ENCODE data around the gene DUSP23.

The DUSP23 gene

DNA sequence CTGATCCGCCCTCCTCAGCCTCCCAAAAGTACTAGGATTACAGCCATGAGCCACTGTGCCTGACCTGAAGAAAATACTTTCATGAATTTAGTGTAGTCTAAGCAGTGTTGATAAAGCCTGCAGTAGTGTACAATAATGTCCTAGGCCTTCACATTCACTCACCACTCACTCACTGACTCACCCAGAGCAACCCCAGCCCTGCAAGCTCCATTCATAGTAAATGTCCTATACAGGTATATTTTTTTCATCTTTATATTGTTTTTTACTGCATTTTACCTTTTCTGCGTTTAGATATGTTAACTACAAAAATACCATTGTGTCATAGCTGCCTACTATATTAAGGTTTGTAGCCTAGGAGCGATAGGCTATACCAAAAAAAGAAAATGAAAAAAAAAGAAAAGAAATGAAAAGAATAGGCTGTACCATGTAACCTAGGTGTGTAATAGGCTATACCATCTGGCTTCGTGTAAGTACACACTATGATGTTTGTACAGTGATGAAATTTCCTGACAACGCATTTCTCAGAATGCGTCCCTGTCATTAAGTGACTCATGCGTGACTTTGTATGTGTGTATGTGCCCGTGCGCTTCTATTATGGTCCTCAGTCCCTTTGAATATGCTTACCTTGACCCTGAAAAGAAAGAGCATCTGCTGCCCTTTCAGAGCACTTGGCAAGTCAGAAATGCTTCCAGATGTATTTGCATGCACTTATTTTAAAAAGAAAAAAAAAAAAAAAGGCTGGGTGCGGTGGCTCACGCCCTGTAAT, 36.7 kb downstream of the DUSP23 start:
- no peak for DNase-seq (ENCODE audit: extremely low read depth, low read depth)
- TF ChIP-seq, protein P1, sequence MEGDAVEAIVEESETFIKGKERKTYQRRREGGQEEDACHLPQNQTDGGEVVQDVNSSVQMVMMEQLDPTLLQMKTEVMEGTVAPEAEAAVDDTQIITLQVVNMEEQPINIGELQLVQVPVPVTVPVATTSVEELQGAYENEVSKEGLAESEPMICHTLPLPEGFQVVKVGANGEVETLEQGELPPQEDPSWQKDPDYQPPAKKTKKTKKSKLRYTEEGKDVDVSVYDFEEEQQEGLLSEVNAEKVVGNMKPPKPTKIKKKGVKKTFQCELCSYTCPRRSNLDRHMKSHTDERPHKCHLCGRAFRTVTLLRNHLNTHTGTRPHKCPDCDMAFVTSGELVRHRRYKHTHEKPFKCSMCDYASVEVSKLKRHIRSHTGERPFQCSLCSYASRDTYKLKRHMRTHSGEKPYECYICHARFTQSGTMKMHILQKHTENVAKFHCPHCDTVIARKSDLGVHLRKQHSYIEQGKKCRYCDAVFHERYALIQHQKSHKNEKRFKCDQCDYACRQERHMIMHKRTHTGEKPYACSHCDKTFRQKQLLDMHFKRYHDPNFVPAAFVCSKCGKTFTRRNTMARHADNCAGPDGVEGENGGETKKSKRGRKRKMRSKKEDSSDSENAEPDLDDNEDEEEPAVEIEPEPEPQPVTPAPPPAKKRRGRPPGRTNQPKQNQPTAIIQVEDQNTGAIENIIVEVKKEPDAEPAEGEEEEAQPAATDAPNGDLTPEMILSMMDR (IDR thresholded peaks at IDR 0.05; ENCODE audit: low read depth, low read length), result no peak

DNA sequence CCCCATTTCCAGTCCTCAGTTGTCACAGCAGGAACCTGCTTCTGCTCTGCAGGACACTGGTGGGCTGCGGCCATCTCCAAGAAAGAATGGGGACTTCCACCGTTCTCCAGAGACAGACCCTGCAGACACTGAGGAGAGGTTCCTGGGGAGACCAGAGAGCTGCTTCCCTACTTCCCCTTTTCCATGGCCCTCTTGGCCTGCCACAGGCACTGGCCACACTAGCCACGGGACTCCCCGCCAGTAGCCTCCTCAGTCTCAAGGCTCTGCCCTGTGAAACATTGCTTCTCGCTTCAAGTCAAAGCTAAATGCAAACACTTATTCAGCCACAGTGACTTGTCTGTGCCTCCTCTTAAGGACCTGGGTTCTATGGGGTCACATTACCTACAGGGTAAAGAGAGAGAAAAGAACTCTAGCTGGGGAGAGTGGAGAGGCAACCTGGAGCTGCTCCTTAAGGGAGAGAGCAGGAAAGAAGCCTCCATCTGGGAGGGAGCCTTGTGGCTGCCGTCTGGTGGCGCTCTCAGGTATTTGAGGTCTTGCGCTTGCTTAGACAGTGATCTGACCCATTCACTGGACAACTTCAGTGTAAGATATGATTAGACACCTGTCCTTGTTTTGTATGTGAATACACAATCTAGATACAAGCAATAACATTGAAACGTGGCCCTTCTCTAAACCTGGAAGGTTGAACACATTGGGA, 40.6 kb downstream of the DUSP23 start:
- TF ChIP-seq, protein P1 (IDR thresholded peaks at IDR 0.05; ENCODE audit: low read depth, low read length), result no peak
- no peak for DNase-seq (ENCODE audit: extremely low read depth, low read depth)

DNA sequence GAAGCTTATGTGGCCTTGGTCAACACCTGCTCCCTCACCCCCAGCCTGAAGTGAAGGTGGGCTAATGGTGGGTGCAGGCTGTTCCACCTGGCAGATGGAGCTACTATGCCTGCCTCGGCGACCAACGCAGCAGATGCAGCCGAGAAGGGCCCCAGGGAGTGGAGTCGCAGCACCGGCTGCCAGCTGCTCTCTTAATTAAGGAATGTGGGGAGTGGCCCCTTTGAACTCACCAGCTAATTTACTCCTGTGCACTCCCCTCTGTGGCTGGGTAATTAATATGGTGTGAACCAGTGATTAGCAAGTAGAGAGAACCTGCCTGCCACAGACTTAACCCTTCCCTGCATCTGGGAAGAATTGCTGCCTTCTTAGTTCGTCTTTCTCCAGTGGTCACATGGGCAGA, 42.6 kb downstream of the DUSP23 start:
- no peak for DNase-seq (ENCODE audit: extremely low read depth, low read depth)
- TF ChIP-seq, protein P1 (IDR thresholded peaks at IDR 0.05; ENCODE audit: low read depth, low read length), result no peak

DNA sequence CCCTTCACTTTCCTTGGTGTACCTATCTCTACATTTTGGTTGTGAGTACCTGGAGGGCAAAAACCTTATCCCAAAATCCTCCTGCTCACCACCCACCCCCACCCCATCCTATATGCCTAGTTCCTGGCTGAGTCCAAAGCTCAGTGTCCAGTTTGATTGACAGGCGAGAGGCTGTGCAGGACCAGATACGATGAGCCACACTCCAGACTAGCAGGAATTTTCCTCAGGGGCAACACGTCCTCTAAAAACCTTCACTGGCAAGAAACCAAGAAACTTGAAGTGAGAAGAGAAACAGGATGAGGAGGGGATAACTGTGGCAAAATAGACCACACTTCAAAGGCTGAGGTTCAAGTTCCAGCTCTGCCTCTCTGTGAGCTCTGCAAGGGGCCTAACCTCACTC, 44.8 kb downstream of the DUSP23 start:
- DNase-seq (ENCODE audit: extremely low read depth, low read depth), result no peak
- TF ChIP-seq, protein P1 (IDR thresholded peaks at IDR 0.05; ENCODE audit: low read depth, low read length), result no peak

DNA sequence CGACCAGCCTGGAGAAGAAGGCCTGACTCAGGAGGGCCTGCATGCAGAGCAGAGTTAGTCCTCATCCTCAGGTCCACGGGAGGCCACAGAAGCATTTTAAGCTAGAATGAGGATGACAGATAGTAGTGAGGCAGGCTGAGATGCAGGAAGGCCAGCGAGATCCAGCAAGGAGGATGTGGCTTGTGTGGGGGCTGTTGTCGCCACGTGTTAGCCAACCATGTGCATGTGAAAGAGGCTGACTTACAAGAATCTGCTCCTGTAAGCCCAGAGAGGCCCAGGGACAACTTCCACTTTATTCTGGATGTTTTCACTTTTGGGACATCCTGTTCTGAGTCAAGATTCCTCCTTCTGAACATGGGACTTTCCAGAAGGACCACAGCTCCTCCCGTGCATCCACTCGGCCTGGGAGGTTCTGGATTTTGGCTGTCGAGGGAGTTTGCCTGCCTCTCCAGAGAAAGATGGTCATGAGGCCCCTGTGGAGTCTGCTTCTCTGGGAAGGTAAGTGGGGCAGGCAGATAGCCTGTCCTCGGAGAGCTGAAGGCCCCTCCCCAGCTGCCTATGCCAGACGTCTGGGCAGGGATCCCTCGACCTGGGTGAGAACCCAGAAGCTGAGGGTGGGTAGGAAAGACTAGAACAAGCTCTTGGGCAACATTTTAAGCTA, 45.8 kb downstream of the DUSP23 start, which contains the start of gene SLAMF8:
SLAMF8 (plus strand) TSS at position 433 of the 661 bp plus-strand sequence; CDS start at position 459, 26 bp downstream.
- DNase-seq (ENCODE audit: extremely low read depth, low read depth), result no peak
- TF ChIP-seq, protein P1 (IDR thresholded peaks at IDR 0.05; ENCODE audit: low read depth, low read length), result no peak

DNA sequence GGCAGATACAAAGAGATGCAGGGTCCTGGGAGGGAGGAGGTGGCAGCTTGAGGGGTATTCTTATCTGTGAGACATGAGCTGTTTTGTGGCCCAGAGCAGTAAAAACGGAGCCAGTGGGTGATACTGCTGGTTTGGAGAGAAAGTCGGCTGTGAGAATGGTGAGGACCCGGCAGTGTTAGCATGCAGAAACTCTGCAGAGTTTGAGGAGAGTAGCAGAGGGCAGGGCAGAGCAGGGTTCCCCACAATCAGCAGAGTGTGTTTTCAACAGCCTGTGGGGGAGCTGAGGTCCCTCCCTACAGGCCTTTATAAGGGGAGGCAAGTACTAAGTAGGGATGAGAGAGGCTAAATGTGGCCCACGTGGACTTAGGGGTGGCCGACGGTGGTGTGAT, 46.3 kb downstream of the DUSP23 start:
- DNase-seq (ENCODE audit: extremely low read depth, low read depth), result no peak
- TF ChIP-seq, protein P1 (IDR thresholded peaks at IDR 0.05; ENCODE audit: low read depth, low read length), result no peak

DNA sequence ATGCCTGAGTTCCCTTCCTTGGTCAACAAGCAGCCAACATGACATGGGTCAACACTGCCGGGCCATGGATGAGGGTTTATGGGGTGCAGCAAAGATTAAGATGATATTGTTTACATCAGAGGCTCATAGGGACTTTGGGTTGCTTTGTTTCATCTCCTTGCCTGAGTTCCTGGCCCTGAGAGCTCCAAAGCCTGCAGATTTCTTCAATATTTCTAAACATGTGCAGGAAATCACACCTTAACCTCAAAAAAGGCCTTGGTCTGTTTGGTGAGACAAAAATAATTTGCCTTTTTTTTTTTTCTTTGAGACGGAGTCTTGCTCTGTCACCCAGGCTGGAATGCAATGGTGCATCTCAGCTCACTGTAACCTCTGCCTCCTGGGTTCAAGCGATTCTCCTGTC, 46.8 kb downstream of the DUSP23 start:
- DNase-seq (ENCODE audit: extremely low read depth, low read depth), result no peak
- TF ChIP-seq, protein P1 (IDR thresholded peaks at IDR 0.05; ENCODE audit: low read depth, low read length), result no peak

Measured in AG09319 (cell line).